Thoracic aorta (tissue), 2 donors: ENCODE measurements around the gene ANKRD11. TPM values are rescaled to one million over a fixed set of nuclear protein-coding genes. Genes with fewer than 3 reads are reported as not detected.

Source experiments
- ATAC-seq: fragments of 150-250 bp; one replicate; pipeline ENCODE4 v1.8.0; 2017; ENCODE audit warnings: low read depth; ENCODE audit not compliant: insufficient number of reproducible peaks, low FRiP score
- DNase-seq: peaks from one replicate; pipeline ENCODE4 v3.0.0-alpha.2; 2020; ENCODE audit warnings: low spot score
- H3K27ac ChIP-seq, 2 donors: fragments of 200-600 bp; sonication (generic); 1 replicate in 1 of 2; 2 replicates in 1 of 2; pipeline ENCODE4 v1.5.1; 2016; ENCODE audit warnings: mild to moderate bottlenecking in 2 of 2, moderate library complexity in 2 of 2
- H3K27me3 ChIP-seq: fragments of 200-600 bp; sonication (generic); replicated peaks from 2 replicates; pipeline ENCODE4 v1.6.0; 2016; ENCODE audit warnings: mild to moderate bottlenecking; ENCODE audit not compliant: insufficient read depth
- H3K36me3 ChIP-seq: fragments of 200-600 bp; sonication (generic); one replicate; pipeline ENCODE4 v1.5.1; 2016
- H3K4me1 ChIP-seq, 2 donors: fragments of 200-600 bp; sonication (generic); 1 replicate in 1 of 2; 2 replicates in 1 of 2; pipeline versions ENCODE4 v1.5.1 to v1.6.0; 2016; ENCODE audit warnings: low read depth in 2 of 2, mild to moderate bottlenecking in 1 of 2; ENCODE audit not compliant: control insufficient read depth in 1 of 2
- H3K4me3 ChIP-seq: fragments of 200-600 bp; sonication (generic); 2 replicates; pipeline ENCODE4 v1.5.1; 2016; ENCODE audit warnings: mild to moderate bottlenecking
- H3K9me3 ChIP-seq: fragments of 200-600 bp; sonication (generic); 2 replicates; pipeline ENCODE4 v1.5.1; 2016
- CTCF ChIP-seq: fragments of 200-600 bp; sonication (generic); IDR thresholded peaks from one replicate; pipeline ENCODE4 v1.5.1; 2019; ENCODE audit warnings: antibody characterized with exemption
- total RNA-seq, 2 donors: library from RNA; depleted of rRNA; stranded (reverse); fragments of >200 nt; gene quantifications; one replicate each; pipeline versions ENCODE4 v1.1.0 to v1.2.3, GENCODE V29; 2016

ANKRD11 gene
- total RNA-seq, 2 donors from 2014 or later: 125 to 129 TPM

GRCh38 chr16:89499767-89500166 is 9.4 kb upstream of the ANKRD11 start:
- no peak for TF ChIP-seq CTCF

GRCh38 chr16:89498839-89499238 is 8.5 kb upstream of the ANKRD11 start:
- ATAC-seq: no peak
- Histone ChIP-seq H3K9me3 (no peaks in the 10 kb centered on the region), H3K27ac (no peak overlapping the region), H3K27me3 (no peaks in the 10 kb centered on the region), H3K36me3 (peaks cover 3% of the 10 kb centered on the region), H3K4me3 (no peak overlapping the region), H3K4me1 (no peaks in the 10 kb centered on the region)
- no peak for TF ChIP-seq CTCF
- DNase-seq: no peak

More at GRCh38 chr16:89499767-89500166, 9.4 kb upstream of the ANKRD11 start:
- Histone ChIP-seq H3K4me3 (no peak overlapping the region), H3K9me3 (no peaks in the 10 kb centered on the region), H3K4me1 (no peaks in the 10 kb centered on the region), H3K27me3 (no peaks in the 10 kb centered on the region), H3K36me3 (peaks cover 3% of the 10 kb centered on the region), H3K27ac (no peak overlapping the region)
- no peak for ATAC-seq
- DNase-seq: no peak

- Histone ChIP-seq H3K27me3 (no peaks in the 10 kb centered on the region), H3K36me3 (peaks cover 3% of the 10 kb centered on the region), H3K4me1 (peaks cover 9 to 16% of the 10 kb centered on the region in 2 donors), H3K9me3 (no peaks in the 10 kb centered on the region), H3K4me3 (no peak overlapping the region), H3K27ac (no peak overlapping the region)
- DNase-seq (no peak), ATAC-seq (no peak)
- TF ChIP-seq CTCF: no peak
Observed at GRCh38 chr16:89495121-89495520, 4.8 kb upstream of the ANKRD11 start.

- TF ChIP-seq CTCF: no peak
- Histone ChIP-seq H3K27ac (no peak overlapping the region), H3K36me3 (peaks cover 1% of the 10 kb centered on the region), H3K4me1 (peaks cover 10 to 18% of the 10 kb centered on the region in 2 donors), H3K9me3 (no peaks in the 10 kb centered on the region), H3K4me3 (no peak overlapping the region), H3K27me3 (no peaks in the 10 kb centered on the region)
- no peak for DNase-seq
- ATAC-seq: no peak
Observed at GRCh38 chr16:89493776-89494175, 3.4 kb upstream of the ANKRD11 start.

GRCh38 chr16:89491974-89492687 is 1.8 kb upstream of the ANKRD11 start:
- Histone ChIP-seq H3K27me3 (no peaks in the 10 kb centered on the region), H3K4me1 (peaks cover 27 to 33% of the 10 kb centered on the region in 2 donors), H3K27ac (peak overlapping the region in 1 of 2 donors; percentile 98), H3K4me3 (peak overlapping the region; percentile 93), H3K9me3 (no peaks in the 10 kb centered on the region), H3K36me3 (no peaks in the 10 kb centered on the region)
- DNase-seq: no peak
- no peak for TF ChIP-seq CTCF
- ATAC-seq: no peak
